Neutrophil (primary cell): Measurements from ENCODE around the gene STAP2.

Experiments
- H3K27ac ChIP-seq: fragments of 200-600 bp; sonication (generic); 2 replicates; pipeline ENCODE4 v1.5.1; 2016; ENCODE audit warnings: mild to moderate bottlenecking, moderate library complexity
- H3K27me3 ChIP-seq: fragments of 200-600 bp; sonication (generic); 2 replicates; pipeline ENCODE4 v1.6.0; 2016; ENCODE audit warnings: mild to moderate bottlenecking
- H3K36me3 ChIP-seq: fragments of 200-600 bp; sonication (generic); 2 replicates; pipeline ENCODE4 v1.5.1; 2017
- H3K4me1 ChIP-seq, 2 experiments: fragments of 200-600 bp in 1 of 2; sonication (generic) in 1 of 2; 1 replicate in 1 of 2; 2 replicates in 1 of 2; pipeline versions ENCODE4 v1.5.1 to v1.6.1; 2013 to 2016; ENCODE audit warnings: low read depth in 1 of 2, low read length in 1 of 2, mild to moderate bottlenecking in 1 of 2, moderate library complexity in 1 of 2; ENCODE audit not compliant: control insufficient read depth in 1 of 2, insufficient read depth in 1 of 2
- H3K4me3 ChIP-seq, 2 experiments: fragments of 200-600 bp in 1 of 2; sonication (generic) in 1 of 2; 1 replicate in 1 of 2; 2 replicates in 1 of 2; pipeline ENCODE4 v1.5.1; 2013 to 2016; ENCODE audit warnings: low read depth in 1 of 2, low read length in 1 of 2, mild to moderate bottlenecking in 1 of 2, moderate library complexity in 1 of 2
- H3K9me3 ChIP-seq: fragments of 200-600 bp; sonication (generic); 2 replicates; pipeline ENCODE4 v1.5.1; 2016
- TF ChIP-seq, protein P1 (sequence below): fragments of 200-600 bp; sonication (generic); IDR thresholded peaks from 2 replicates; pipeline ENCODE4 v1.5.1; 2016; ENCODE audit warnings: antibody characterized with exemption

The STAP2 gene

DNA sequence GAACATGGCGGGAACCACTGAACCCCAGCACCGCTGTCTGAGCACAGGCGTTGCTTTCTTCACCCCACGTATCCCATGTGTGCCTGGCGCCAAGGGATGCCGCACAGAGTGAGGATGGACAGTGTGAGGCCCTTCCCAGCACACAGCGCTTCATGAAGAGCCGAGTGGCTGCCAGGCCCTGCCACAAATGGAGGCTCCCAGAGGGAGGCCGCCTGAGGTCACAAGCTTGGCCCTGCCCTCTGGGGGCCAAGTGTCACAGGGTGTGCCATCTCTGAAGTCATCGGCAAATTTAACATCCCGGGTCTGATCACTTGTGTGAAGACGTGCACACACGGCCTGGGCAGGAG lies 29.1 kb upstream of the STAP2 start:
- Histone ChIP-seq H3K4me1 (peaks cover 34 to 40% of the 10 kb centered on the region in 2 experiments), H3K4me3 (no peak overlapping the region), H3K36me3 (peaks cover 50% of the 10 kb centered on the region), H3K9me3 (no peaks in the 10 kb centered on the region), H3K27me3 (no peaks in the 10 kb centered on the region), H3K27ac (peak overlapping the region; percentile 82)
- TF ChIP-seq, protein P1, sequence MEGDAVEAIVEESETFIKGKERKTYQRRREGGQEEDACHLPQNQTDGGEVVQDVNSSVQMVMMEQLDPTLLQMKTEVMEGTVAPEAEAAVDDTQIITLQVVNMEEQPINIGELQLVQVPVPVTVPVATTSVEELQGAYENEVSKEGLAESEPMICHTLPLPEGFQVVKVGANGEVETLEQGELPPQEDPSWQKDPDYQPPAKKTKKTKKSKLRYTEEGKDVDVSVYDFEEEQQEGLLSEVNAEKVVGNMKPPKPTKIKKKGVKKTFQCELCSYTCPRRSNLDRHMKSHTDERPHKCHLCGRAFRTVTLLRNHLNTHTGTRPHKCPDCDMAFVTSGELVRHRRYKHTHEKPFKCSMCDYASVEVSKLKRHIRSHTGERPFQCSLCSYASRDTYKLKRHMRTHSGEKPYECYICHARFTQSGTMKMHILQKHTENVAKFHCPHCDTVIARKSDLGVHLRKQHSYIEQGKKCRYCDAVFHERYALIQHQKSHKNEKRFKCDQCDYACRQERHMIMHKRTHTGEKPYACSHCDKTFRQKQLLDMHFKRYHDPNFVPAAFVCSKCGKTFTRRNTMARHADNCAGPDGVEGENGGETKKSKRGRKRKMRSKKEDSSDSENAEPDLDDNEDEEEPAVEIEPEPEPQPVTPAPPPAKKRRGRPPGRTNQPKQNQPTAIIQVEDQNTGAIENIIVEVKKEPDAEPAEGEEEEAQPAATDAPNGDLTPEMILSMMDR, result no peak

DNA sequence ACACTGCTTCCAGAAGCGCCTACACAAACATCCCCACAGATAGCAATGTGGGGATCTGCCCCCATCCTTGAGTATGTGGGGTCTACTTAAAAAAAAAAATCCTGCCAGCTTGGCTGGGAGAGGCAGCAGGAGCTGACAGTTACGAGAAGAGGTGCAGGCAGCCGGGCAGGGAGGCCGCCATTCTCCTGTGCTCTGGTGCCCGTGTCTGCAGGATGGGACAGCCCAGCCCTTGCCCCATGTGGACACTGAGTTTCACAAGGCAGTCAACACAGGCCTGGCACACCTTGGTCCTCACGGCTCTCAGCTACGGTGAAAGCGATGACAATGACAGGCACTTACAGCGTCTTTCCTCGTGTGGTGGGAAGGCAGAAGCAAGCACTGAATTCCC lies 28.7 kb upstream of the STAP2 start:
- peaks cover 34 to 40% of the 10 kb centered on the region in 2 experiments for H3K4me1 ChIP-seq
- H3K27ac ChIP-seq, result no peak overlapping the region
- H3K27me3 ChIP-seq, result no peaks in the 10 kb centered on the region
- TF ChIP-seq, protein P1, result no peak
- no peak overlapping the region for H3K4me3 ChIP-seq
- H3K9me3 ChIP-seq, result no peaks in the 10 kb centered on the region
- H3K36me3 ChIP-seq, result peaks cover 55% of the 10 kb centered on the region

DNA sequence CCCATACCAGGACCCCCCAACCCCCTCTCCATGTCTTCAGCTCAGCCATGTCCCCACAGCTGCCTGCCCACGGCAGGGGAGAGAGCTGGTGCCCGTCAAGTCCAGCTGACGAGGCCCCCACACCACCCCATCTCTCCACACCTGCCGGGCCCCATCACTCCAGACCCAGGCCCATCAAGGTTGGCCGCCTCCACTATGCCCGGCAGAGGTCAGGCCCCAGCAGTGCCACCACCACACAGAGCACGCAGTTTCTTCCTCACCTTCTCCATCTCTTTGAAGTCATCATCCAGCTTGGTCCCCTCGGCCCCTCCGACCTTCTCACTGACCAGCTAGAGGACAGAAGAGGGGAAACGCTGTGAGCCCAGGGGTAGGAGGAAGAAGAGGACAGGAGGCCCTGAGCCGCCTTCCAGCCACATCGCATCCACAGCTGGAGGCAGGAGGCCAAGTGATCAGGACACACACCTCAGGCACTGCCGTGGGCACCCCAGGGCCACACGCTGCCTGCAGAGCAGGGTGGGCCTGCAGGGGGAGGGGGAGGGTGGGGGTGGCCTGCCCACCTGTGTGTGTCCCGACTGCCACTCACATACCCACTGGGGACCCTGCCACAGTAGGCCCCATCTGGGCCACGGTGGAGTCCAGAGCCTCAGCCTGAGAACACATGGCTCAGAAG lies 28.2 kb upstream of the STAP2 start:
- Histone ChIP-seq H3K4me3 (no peak overlapping the region), H3K36me3 (peaks cover 60% of the 10 kb centered on the region), H3K27me3 (no peaks in the 10 kb centered on the region), H3K9me3 (no peaks in the 10 kb centered on the region), H3K27ac (no peak overlapping the region), H3K4me1 (peaks cover 34 to 38% of the 10 kb centered on the region in 2 experiments)
- TF ChIP-seq, protein P1, result no peak

DNA sequence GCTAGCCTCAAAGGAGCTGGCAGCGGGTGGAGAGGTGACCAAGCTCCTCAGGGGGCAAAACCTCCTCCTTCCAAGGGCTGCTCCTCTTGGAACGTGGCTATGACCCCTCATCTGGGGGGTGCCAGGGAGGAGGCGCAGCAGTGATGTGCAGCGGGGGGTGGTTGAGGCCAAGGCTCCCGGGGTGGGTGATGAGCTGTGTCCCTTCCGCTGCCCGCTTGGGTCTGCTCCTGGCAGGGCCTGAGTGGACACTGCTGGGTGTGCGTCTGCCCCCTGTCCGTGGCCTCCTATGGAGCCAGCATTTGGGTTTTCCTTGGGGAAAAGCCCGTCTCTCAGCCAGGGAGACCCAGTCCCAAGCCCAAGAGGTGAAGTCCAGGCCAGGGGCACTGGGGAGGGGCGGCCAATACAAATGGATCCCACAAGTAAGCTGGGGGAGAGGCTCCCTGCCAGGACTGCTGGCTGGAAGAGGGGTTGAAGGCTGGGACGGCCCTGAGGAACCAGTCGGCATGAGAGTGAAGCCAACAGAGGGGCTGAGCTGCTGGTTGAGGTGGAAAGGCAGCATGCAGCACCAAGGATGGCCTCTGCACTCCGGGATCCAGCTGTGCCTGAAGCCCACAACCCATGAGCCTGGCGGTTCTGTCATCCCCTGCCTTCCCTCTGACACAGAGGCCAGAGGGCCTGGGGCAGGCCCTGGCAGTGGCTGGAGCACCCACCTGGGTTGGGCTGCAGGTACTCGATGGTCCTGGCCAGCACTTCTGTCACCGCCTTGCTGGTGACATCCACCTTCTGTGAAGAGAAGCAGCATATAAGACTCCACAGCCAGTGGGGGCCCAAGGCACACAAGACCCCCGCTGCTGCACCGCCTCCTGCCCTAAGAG lies 27.4 kb upstream of the STAP2 start:
- Histone ChIP-seq H3K4me1 (peaks cover 30% of the 10 kb centered on the region in 2 experiments), H3K27ac (no peak overlapping the region), H3K27me3 (no peaks in the 10 kb centered on the region), H3K36me3 (peaks cover 68% of the 10 kb centered on the region), H3K9me3 (no peaks in the 10 kb centered on the region), H3K4me3 (no peak overlapping the region)
- TF ChIP-seq, protein P1, result no peak

DNA sequence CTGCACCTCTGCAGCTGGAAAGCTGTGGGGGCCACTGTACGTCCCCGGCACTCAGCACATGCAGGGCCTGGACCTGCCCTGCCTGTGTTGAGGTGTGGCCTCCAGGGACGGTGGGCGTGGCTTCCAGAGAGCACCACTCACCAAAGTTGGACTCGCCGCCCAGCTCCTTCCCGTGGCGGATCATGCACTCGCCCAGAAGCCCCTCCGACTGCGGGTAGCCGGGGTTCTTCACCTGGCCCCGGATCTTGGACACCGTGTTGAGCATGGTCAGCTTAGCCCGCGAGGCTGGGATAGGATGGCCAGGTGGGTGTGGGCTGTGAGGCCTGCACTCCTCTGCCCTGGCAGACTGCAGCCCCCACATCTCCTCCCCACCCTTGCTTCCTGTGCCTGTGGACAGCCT lies 26.7 kb upstream of the STAP2 start:
- Histone ChIP-seq H3K4me1 (peaks cover 23 to 24% of the 10 kb centered on the region in 2 experiments), H3K4me3 (no peak overlapping the region), H3K36me3 (peaks cover 75% of the 10 kb centered on the region), H3K27me3 (no peaks in the 10 kb centered on the region), H3K27ac (no peak overlapping the region), H3K9me3 (no peaks in the 10 kb centered on the region)
- TF ChIP-seq, protein P1, result no peak
